Posterior vena cava (tissue), 2 donors: ENCODE measurements around the gene HYAL2. TPM values are rescaled to one million over a fixed set of nuclear protein-coding genes. Genes with fewer than 3 reads are reported as not detected.
"Not testable (repeated sequence)": the region's sequence is repeated elsewhere in the genome, so short reads cannot be mapped to it uniquely, and the experiment has no call there.

Experiments used
- DNase-seq: peaks from one replicate; pipeline ENCODE4 v3.0.0-alpha.2; 2020; ENCODE audit warnings: low spot score
- intact Hi-C, 2 donors: fragments of 100-400 bp; cut with DNase I; formaldehyde crosslinking; loops; one replicate each; pipeline versions ENCODE4 v1.14.1 to v1.14.2; 2022 to 2023
- total RNA-seq, 2 donors: library from RNA; stranded (reverse); fragmentation: NEBNext Ultra II Directional; extraction: Animal tissue kit (Norgen Biotek cat#: 25700); gene quantifications; one replicate each; pipeline ENCODE4 v1.2.1, GENCODE V29; 2021
- donor health status: DM: yes; HTN: yes; CAD: no.
- donor health status: DM: yes; HTN: yes; CAD: no.

HYAL2 gene
- total RNA-seq, 2 donors from 2014 or later = 95.2 to 130 TPM

- intact Hi-C loops = no loop called here
- no peak for DNase-seq
Measured at GRCh38 chr3:50319894-50320625, 2.5 kb downstream of the HYAL2 start.

DNA sequence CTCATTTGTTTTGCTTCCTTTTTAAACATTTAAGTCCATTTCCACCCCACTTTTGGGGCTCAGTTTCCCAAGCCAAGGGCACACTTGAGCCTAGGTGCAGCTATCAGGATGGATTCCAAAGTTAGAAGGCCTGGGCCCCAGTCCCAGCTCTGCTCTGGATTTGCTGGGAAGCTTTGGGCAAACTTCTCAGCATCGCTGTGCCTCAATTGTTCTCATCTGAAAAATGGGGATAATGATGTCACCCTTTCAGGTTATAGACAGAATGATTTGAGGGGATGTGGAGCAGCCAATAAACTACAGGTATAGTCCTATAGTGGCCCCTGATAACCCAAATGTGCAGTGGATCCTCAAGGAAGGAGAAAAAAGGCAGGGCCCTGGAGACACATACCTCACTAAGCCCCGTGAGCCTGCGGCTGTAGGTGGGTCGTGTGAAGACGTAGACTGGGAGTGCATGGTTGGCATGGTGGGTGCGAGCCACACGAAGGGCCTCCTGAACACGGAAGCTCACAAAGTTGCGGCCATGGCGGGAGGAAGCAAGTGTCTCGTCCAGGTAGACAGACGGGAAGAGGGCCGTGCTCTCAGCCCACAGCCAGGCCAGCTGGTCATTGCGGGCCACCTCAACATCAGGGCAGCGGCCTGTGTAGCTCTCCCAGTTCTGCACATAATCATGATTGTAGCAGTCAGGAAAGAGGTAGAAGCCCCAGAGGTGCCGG, 3.2 kb downstream of the HYAL2 start:
- no peak for DNase-seq
- intact Hi-C loops = no loop called here

GRCh38 chr3:50318615-50319014, 3.9 kb downstream of the HYAL2 start:
- no peak for DNase-seq
- intact Hi-C loops = no loop called here

- intact Hi-C loops = no loop called here
- DNase-seq = no peak
Measured at GRCh38 chr3:50318163-50318562, 4.4 kb downstream of the HYAL2 start.

- DNase-seq = no peak
- intact Hi-C loops = no loop called here
Measured at GRCh38 chr3:50317300-50317699, 5.2 kb downstream of the HYAL2 start.

DNA sequence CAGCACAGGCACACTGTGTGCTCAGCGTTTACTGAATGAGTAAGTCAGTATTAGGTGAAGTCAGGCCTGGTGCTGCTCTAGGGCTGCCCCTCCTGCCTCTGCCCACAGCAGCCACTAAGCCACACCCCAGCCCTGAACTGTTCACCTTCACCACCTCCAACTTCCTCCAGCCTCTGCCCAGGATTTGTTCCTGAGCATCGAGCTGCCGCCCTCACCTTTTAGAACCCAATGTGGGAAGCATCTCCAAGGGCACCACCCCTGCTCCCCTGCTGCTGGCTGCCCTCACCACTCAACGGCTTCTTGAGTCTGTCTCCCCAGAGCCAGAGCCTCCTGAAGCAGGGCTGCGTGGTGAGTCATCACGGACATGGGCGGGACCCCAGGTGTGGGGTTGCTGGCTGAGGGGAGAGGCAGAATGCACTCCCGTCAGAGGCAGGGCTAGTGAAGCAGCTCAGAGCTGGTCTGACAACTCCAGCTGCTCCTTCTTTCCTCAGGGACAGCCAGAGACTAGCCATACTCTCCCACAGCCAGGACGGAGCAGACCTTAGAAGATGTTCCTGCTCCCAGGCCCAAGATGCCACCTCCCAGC, 5.8 kb downstream of the HYAL2 start:
- DNase-seq = no peak
- intact Hi-C loops = no loop called here

GRCh38 chr3:50314816-50315215, 7.7 kb downstream of the HYAL2 start:
- DNase-seq = no peak
- intact Hi-C loops = no loop called here

DNA sequence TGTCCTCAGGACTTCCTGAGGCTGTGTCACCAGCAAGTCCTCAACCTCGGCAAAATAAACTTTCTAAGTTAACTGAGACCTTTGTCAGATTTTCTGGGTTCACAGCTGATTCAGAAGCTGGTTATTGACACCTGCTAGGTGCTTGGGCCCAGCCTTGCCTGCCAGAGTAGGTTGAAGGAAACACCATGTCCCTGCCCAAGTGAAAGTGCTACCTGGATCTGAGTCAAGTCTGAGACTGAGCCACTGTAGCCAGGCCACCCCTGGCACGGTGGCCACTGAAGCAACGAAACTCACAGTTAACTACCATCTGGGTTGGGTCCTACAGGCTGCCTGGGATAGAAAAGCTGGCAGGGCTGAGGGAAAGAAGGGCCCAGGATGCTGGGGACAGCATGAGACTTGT, 8.2 kb downstream of the HYAL2 start:
- intact Hi-C loops = no loop called here
- DNase-seq = no peak

GRCh38 chr3:50312041-50312440, 10.5 kb downstream of the HYAL2 start:
- intact Hi-C loops, DNase-seq: not testable (repeated sequence)

- intact Hi-C loops = no loop called here
- no peak for DNase-seq
Measured at GRCh38 chr3:50304601-50305000, 17.9 kb downstream of the HYAL2 start.

- intact Hi-C loops = no loop called here
Measured at GRCh38 chr3:50303013-50303815, 19.3 kb downstream of the HYAL2 start, which contains the start of gene HYAL1. Gene HYAL1 (minus strand): TSS chr3:50303574. CDS start chr3:50302956, 618 bp downstream.

DNA sequence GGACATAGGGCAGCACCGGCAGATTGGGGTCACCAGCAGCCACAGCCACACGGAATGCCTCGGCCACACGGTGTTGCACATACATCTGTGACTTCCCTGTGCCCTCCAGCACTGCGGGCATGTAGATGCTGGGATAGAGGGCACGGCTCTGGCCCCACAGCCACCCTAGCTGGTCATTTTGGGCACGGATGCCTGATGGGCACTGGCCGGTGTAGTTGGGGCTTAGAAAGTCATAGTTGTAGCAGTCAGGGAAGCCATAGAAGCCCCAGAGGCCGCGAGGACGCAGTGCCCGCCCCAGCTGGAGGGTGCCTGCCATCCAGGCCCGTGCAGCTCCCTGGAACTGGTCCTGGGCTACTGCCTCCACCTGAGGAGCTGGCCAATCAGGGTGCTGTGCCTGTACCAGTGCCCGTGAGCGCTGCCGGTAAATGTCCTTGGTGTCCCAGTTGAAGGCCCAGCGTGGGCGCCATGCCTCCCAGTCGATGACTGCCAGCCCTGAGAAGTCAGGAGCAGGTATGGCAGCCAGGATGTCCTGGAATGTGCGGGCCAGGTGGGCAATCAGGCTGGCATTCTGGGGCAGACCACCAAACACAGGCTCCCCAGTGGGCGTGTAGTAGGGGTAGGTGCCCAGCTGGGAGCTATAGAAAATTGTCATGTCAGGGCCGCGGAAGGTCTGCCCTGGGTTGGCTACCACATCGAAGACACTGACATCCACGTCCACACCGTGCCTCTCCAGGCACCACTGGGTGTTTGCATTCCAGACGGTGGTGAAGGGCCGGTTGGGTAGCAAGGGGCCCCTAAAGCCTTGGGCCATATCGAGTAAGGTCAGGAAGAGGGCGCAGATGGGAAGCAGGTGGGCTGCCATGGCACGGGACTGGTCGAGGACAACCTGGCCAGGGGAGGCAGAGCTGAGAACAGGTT, 20.2 kb downstream of the HYAL2 start:
- no peak for DNase-seq
- intact Hi-C loops = no loop called here

More at GRCh38 chr3:50303013-50303815, 19.3 kb downstream of the HYAL2 start, which contains the start of gene HYAL1:
- peak; percentile 89 for DNase-seq

DNA sequence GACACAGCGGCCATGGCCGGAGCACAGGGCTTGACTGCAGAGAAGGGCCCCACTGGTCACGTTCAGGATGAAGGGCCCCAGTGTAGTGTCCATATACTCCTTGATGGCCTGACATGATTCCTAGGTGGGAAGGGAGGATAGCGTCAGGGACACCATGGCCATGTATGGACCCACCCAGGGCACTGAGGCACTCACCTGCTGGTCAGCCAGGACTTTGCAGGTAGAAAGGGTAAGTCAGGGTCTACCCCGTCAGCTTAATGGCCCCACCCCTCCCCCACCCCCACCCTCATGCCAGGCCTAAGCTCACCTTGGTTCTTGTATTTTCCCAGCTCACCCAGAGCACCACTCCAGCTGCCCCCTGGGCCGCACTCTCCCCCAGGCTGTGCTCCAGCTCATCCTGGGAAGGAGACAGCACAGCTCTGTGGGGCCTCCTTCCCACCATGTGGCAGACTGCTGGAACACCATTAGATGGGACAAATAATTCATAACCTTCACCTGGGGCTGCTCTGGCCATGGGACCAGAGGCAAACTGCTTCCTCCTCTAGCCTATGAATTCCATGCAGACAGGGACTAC, 21.8 kb downstream of the HYAL2 start:
- DNase-seq = no peak
- intact Hi-C loops = no loop called here

GRCh38 chr3:50299929-50300680, 22.4 kb downstream of the HYAL2 start:
- no peak for DNase-seq
- intact Hi-C loops = no loop called here

- no peak for DNase-seq
- intact Hi-C loops = no loop called here
Measured at GRCh38 chr3:50299638-50299928, 23.0 kb downstream of the HYAL2 start.

GRCh38 chr3:50298836-50299637, 23.5 kb downstream of the HYAL2 start, which contains the start of the genes HYAL3 and NAA80:
Gene HYAL3 (minus strand): TSS chr3:50299405. CDS start chr3:50295602, 3,803 bp downstream.
Gene NAA80 (minus strand): TSS chr3:50299405. CDS start chr3:50297463, 1,942 bp downstream.
- intact Hi-C loops = no loop called here
- DNase-seq = peak; percentile 100
